DOHH2 (cell line): ENCODE measurements around the gene DSCAM.
"Not testable (repeated sequence)": the region's sequence is repeated elsewhere in the genome, so short reads cannot be mapped to it uniquely, and the experiment has no call there.

Experiments used
- H3F3A ChIP-seq: fragments of 200-600 bp; sonication (generic), shearing (Covaris generic); 2 replicates; pipeline ENCODE4 v1.6.0; 2016; ENCODE audit warnings: antibody characterized with exemption, mild to moderate bottlenecking; ENCODE audit not compliant: control insufficient read depth, insufficient read depth
- H3K27ac ChIP-seq: fragments of 200-600 bp; sonication (generic); 2 replicates; pipeline ENCODE4 v1.5.1; 2014; ENCODE audit warnings: low read depth, mild to moderate bottlenecking, low read length, moderate library complexity
- H3K27me3 ChIP-seq: fragments of 200-600 bp; sonication (generic); 2 replicates; pipeline ENCODE4 v1.6.1; 2014; ENCODE audit warnings: mild to moderate bottlenecking, low read length, mixed read lengths; ENCODE audit not compliant: control insufficient read depth
- H3K36me3 ChIP-seq: fragments of 200-600 bp; sonication (generic); 2 replicates; pipeline ENCODE4 v1.6.1; 2014; ENCODE audit warnings: mild to moderate bottlenecking, low read length, moderate library complexity, mixed read lengths; ENCODE audit not compliant: control insufficient read depth
- H3K4me1 ChIP-seq: fragments of 200-600 bp; sonication (generic); 2 replicates; pipeline ENCODE4 v1.6.1; 2014; ENCODE audit warnings: mild to moderate bottlenecking, low read length, mixed read lengths; ENCODE audit not compliant: control insufficient read depth
- H3K4me2 ChIP-seq: fragments of 200-600 bp; sonication (generic); 2 replicates; pipeline ENCODE4 v1.6.0; 2014; ENCODE audit warnings: mild to moderate bottlenecking, low read length, moderate library complexity
- H3K4me3 ChIP-seq: fragments of 200-600 bp; sonication (generic); 2 replicates; pipeline ENCODE4 v1.5.1; 2014; ENCODE audit warnings: mild to moderate bottlenecking, low read length, mixed read lengths
- H3K79me2 ChIP-seq: fragments of 200-600 bp; sonication (generic); 2 replicates; pipeline ENCODE4 v1.6.1; 2014; ENCODE audit warnings: mild to moderate bottlenecking, low read length, mixed read lengths; ENCODE audit not compliant: control insufficient read depth
- H3K9me2 ChIP-seq: fragments of 200-600 bp; sonication (generic); replicated peaks from 2 replicates; pipeline ENCODE4 v1.6.1; 2014; ENCODE audit warnings: mild to moderate bottlenecking, low read length, mixed read lengths; ENCODE audit not compliant: control insufficient read depth
- H3K9me3 ChIP-seq: fragments of 200-600 bp; sonication (generic); 2 replicates; pipeline ENCODE4 v1.6.1; 2014; ENCODE audit warnings: antibody characterized with exemption, low read length, mixed read lengths; ENCODE audit not compliant: control insufficient read depth, insufficient read depth
- H4K20me1 ChIP-seq: fragments of 200-600 bp; sonication (generic); 2 replicates; pipeline ENCODE4 v1.6.0; 2014; ENCODE audit warnings: low read depth, mild to moderate bottlenecking, antibody characterized with exemption, low read length, moderate library complexity; ENCODE audit not compliant: control insufficient read depth, insufficient read depth
- EZH2phosphoT487 ChIP-seq: fragments of 200-600 bp; sonication (generic); IDR thresholded peaks from 2 replicates; pipeline ENCODE4 v1.6.1; 2017; ENCODE audit warnings: borderline replicate concordance, mild to moderate bottlenecking, antibody characterized with exemption, low read length, moderate library complexity, mixed read lengths
- TF ChIP-seq, protein P1 (sequence below): fragments of 200-600 bp; sonication (generic); IDR thresholded peaks from one replicate; pipeline ENCODE4 v1.5.1; 2014; ENCODE audit warnings: antibody characterized with exemption, mild to moderate bottlenecking, low read depth, low read length; ENCODE audit not compliant: poor library complexity, severe bottlenecking

Gene DSCAM

DNA sequence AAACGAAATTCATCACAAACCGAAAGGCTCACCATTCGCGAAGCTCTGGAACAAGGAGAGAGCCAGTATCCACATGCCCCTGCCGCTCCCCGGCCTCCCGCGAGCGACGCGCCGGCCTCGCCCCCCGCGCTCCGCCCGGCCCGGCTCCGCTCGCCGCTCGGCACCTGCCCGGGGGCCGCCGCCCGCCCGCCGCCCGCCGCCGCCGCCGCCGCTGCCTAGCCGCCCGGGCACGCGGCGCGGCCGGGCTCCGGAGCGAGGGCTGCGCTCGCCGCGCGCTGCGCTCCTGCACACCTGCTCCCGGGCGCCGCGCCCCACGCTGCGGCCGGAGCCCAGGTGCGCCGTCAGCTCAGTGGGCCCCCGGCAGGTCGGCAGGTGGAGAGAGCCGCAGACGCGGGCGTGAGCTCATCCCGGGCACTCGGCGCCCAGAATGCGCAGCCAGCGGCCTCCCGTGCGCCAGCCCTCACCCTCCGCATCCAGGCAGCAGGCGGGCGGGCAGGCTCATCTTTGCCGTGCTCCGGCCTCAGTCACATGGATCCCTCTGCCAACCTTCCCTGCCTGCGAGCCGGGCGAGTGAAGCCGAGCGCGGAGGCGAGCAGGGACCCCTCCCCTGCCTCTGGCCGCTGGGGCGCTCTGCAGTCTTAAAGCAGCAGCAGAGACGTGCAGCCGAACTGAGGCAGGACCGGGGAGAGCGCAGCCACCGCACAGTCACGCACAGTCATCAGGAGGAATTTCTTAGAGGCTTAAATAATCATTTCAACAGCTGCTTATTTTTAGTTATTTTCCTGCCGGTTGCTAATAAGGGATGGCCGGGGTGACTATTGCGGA lies at the start of gene DSCAM:
Gene DSCAM, minus strand, starts transcription at position 572 of the 825 bp plus-strand sequence. Its CDS starts 497 bp downstream, at position 75.
- Histone ChIP-seq H3K27ac (no peak within 1 kb of the TSS), H3K9me3 (peaks cover 19% of the 10 kb centered on the region; the same call in 1 of the 2 replicates), H3K36me3 (no peaks in the 10 kb centered on the region), H3K27me3 (no peaks in the 10 kb centered on the region), H4K20me1 (no peaks in the 10 kb centered on the region), H3K4me3 (no peak within 1 kb of the TSS), H3K4me2 (no peak within 1 kb of the TSS), H3F3A (no peaks in the 10 kb centered on the region), H3K79me2 (no peaks in the 10 kb centered on the region), H3K4me1 (no peaks in the 10 kb centered on the region), H3K9me2 (no peaks in the 10 kb centered on the region)
- TF ChIP-seq EZH2phosphoT487: no peak

GRCh38 chr21:40895697-40896096 lies 48.7 kb upstream of the DSCAM start:
- not testable (repeated sequence) for H3K27ac ChIP-seq, H3K4me3 ChIP-seq, H3F3A ChIP-seq, H3K4me2 ChIP-seq, H3K36me3 ChIP-seq, H3K9me2 ChIP-seq, H3K79me2 ChIP-seq, H3K9me3 ChIP-seq, H3K27me3 ChIP-seq, H3K4me1 ChIP-seq, H4K20me1 ChIP-seq

DNA sequence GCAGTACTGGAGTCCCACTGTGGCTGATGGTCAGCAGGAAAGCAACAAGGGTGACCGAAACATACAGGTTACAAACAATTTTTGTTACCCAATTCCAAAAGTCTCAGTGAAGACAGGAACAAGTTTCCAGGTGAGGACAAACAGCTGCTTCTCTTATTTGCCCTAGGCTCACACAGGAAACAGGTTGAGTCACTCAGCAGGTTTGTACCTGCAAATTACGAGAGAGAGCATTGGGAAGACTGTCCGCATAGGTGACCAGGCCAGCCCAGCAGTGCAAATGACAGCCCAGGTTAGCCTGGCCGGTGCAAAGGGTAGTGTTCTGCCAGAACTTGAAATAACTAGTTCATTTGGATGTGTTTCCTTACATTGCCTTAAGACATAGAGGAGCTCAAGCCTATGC lies 40.0 kb upstream of the DSCAM start:
- Histone ChIP-seq H3K4me2 (no peak overlapping the region), H3K4me3 (no peak overlapping the region)

GRCh38 chr21:40886006-40886405 lies 39.0 kb upstream of the DSCAM start:
- TF ChIP-seq, protein P1, sequence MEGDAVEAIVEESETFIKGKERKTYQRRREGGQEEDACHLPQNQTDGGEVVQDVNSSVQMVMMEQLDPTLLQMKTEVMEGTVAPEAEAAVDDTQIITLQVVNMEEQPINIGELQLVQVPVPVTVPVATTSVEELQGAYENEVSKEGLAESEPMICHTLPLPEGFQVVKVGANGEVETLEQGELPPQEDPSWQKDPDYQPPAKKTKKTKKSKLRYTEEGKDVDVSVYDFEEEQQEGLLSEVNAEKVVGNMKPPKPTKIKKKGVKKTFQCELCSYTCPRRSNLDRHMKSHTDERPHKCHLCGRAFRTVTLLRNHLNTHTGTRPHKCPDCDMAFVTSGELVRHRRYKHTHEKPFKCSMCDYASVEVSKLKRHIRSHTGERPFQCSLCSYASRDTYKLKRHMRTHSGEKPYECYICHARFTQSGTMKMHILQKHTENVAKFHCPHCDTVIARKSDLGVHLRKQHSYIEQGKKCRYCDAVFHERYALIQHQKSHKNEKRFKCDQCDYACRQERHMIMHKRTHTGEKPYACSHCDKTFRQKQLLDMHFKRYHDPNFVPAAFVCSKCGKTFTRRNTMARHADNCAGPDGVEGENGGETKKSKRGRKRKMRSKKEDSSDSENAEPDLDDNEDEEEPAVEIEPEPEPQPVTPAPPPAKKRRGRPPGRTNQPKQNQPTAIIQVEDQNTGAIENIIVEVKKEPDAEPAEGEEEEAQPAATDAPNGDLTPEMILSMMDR: no peak
- TF ChIP-seq EZH2phosphoT487: no peak
- Histone ChIP-seq H3K27ac (no peak overlapping the region), H3K9me2 (no peaks in the 10 kb centered on the region)

More for the DNA sequence above, 40.0 kb upstream of the DSCAM start:
- Histone ChIP-seq H3K36me3 (no peaks in the 10 kb centered on the region), H3K79me2 (no peaks in the 10 kb centered on the region), H3K4me1 (no peaks in the 10 kb centered on the region), H4K20me1 (no peaks in the 10 kb centered on the region), H3K27ac (no peak overlapping the region), H3K27me3 (no peaks in the 10 kb centered on the region), H3F3A (no peaks in the 10 kb centered on the region), H3K9me2 (no peaks in the 10 kb centered on the region), H3K9me3 (no peaks in the 10 kb centered on the region; the same call in 1 of the 2 replicates)
- no peak for TF ChIP-seq EZH2phosphoT487
- TF ChIP-seq, protein P1: no peak

More at GRCh38 chr21:40886006-40886405, 39.0 kb upstream of the DSCAM start:
- H3K36me3 ChIP-seq: no peaks in the 10 kb centered on the region
- H3K79me2 ChIP-seq: no peaks in the 10 kb centered on the region
- H3F3A ChIP-seq: no peaks in the 10 kb centered on the region
- H4K20me1 ChIP-seq: no peaks in the 10 kb centered on the region
- H3K4me3 ChIP-seq: no peak overlapping the region
- no peaks in the 10 kb centered on the region for H3K4me1 ChIP-seq
- peaks cover 5% of the 10 kb centered on the region; the same call in 1 of the 2 replicates for H3K9me3 ChIP-seq
- H3K4me2 ChIP-seq: no peak overlapping the region
- H3K27me3 ChIP-seq: no peaks in the 10 kb centered on the region
